ENCODE results near the gene UBA52. TPM values are rescaled to one million over a fixed set of nuclear protein-coding genes. Genes with fewer than 3 reads are reported as not detected.

Gene UBA52
- total RNA-seq, 1 experiment from 2014 or later: 1,265 TPM

DNA sequence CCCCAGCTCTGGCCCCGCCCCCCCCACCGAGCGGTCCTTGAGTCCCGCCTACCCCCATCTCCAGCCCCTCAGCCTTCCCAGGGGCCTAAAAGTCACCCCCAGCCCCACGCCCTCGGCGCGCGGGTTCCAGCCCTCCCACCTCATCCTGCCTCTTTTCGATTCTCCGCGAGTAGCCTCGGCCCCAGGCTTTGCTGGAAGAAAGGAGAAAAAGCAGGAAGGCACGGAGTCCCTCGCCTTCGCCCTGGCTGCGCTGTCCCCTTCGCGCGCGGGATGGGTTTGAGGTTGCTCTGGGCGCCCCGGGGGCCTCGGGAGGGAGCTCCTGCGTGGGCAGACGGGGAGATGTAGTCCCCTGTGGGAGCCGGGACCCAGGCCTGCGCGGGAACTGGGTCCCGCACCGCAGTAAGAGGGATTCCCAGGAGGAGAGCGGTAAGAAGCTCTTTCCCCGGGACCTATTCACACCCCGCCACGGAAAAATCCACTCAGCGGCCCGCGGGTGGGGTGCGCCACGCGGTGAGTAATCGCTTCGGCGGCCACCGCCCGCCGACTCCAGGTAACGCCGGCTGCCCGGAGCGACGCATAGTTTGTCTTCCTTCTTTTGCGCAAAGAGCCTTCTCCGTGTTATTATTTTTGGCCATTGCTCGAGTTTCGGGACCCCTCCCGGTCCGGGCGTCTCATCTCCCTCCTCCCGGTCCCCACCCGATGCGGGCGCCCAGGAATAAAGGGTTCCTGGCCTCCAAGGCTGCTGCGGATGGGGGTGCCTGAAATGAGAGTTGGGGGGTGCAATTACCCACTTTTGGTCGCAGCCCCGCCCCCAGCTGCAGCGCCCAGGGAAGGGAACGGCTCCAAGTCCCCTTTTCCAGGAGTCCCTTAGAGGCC, 35.8 kb downstream of the UBA52 start:
- no CpG with 5 or more reads among the region's 68 CpGs for WGBS (ENCODE audit: extremely low coverage, insufficient read length, low lambda C conversion rate)
- Histone ChIP-seq H3K27me3 (ENCODE audit: insufficient read depth, low read length) (peaks cover 80% of the 10 kb centered on the region), H3K4me2 (ENCODE audit: insufficient read depth, insufficient read length, low read length) (peak overlapping the region; percentile 10)

More for the DNA sequence above, 35.8 kb downstream of the UBA52 start:
- H3K4me1 ChIP-seq (ENCODE audit: insufficient read depth, low read length): peaks cover 17% of the 10 kb centered on the region
- H3K79me1 ChIP-seq (ENCODE audit: insufficient read depth, low read depth, low read length, poor library complexity, severe bottlenecking): no peaks in the 10 kb centered on the region
- no peak overlapping the region for H3K27ac ChIP-seq (ENCODE audit: insufficient read length, low read depth, low read length)
- no peak overlapping the region for H2AK5ac ChIP-seq (ENCODE audit: insufficient read length, low read length)
- H4K5ac ChIP-seq (ENCODE audit: insufficient read length, low read depth, low read length): no peak overlapping the region
- no peak overlapping the region for H2AFZ ChIP-seq (ENCODE audit: low read length)
- H3K9me3 Mint-ChIP-seq: peaks cover 0 to 2% of the 10 kb centered on the region in 2 experiments; a peak in 1 of 5 replicates
- H4K8ac ChIP-seq (replicated peaks; ENCODE audit: insufficient read length, low read depth, low read length): no peak overlapping the region
- no peak overlapping the region for H3K56ac ChIP-seq (ENCODE audit: insufficient read length, low read depth, low read length)
- no peak overlapping the region for H3K14ac ChIP-seq (ENCODE audit: insufficient read depth, low read length)
- peaks cover 44 to 59% of the 10 kb centered on the region in 2 experiments for H3K4me1 Mint-ChIP-seq
- no peak overlapping the region for H3K9ac ChIP-seq (ENCODE audit: extremely low read depth, insufficient read length, low read length)
- no peak overlapping the region for H2BK20ac ChIP-seq (ENCODE audit: low read depth, low read length, poor library complexity, severe bottlenecking)
- no peak overlapping the region for H3K4ac ChIP-seq (ENCODE audit: low read depth, low read length)
- H4K91ac ChIP-seq (ENCODE audit: insufficient read length, low read depth, low read length): no peak overlapping the region
- H3K4me3 Mint-ChIP-seq: peak overlapping the region; percentile 36 to 76
- no peaks in the 10 kb centered on the region for H3K9me3 ChIP-seq (ENCODE audit: control insufficient read depth, low read depth, low read length)
- H2BK120ac ChIP-seq (ENCODE audit: low read depth, low read length, poor library complexity, severe bottlenecking): no peak overlapping the region
- H3K23me2 ChIP-seq (ENCODE audit: insufficient read length, low read depth, low read length, poor library complexity, severe bottlenecking): peaks cover 21% of the 10 kb centered on the region
- H3K18ac ChIP-seq (ENCODE audit: insufficient read length, low read depth, low read length): no peak overlapping the region
- H2BK15ac ChIP-seq (ENCODE audit: low read depth, low read length): no peak overlapping the region
- no peak overlapping the region for H3T11ph ChIP-seq (ENCODE audit: low read length)
- H3K36me3 Mint-ChIP-seq (ENCODE audit: insufficient read depth in 1 of 3, low read depth in 3 of 3): peaks cover 0 to 6% (median 0%) of the 10 kb centered on the region in 3 experiments; a peak in 2 of 7 replicates
- H2BK12ac ChIP-seq (ENCODE audit: insufficient read length, low read depth, low read length): no peak overlapping the region
- H4K20me1 ChIP-seq (ENCODE audit: control insufficient read depth, insufficient read depth, insufficient read length): no peaks in the 10 kb centered on the region
- H3K23ac ChIP-seq (ENCODE audit: insufficient read length, low read depth, low read length): no peak overlapping the region
- peaks cover 84% of the 10 kb centered on the region for H3K27me3 Mint-ChIP-seq (ENCODE audit: low read depth)
- TF ChIP-seq, protein P1, sequence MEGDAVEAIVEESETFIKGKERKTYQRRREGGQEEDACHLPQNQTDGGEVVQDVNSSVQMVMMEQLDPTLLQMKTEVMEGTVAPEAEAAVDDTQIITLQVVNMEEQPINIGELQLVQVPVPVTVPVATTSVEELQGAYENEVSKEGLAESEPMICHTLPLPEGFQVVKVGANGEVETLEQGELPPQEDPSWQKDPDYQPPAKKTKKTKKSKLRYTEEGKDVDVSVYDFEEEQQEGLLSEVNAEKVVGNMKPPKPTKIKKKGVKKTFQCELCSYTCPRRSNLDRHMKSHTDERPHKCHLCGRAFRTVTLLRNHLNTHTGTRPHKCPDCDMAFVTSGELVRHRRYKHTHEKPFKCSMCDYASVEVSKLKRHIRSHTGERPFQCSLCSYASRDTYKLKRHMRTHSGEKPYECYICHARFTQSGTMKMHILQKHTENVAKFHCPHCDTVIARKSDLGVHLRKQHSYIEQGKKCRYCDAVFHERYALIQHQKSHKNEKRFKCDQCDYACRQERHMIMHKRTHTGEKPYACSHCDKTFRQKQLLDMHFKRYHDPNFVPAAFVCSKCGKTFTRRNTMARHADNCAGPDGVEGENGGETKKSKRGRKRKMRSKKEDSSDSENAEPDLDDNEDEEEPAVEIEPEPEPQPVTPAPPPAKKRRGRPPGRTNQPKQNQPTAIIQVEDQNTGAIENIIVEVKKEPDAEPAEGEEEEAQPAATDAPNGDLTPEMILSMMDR (conservative IDR thresholded peaks at IDR 0.05): no peak
- no peaks in the 10 kb centered on the region for H3K79me2 ChIP-seq (ENCODE audit: insufficient read depth, low read length)
- H2BK5ac ChIP-seq (ENCODE audit: insufficient read length, low read length): no peak overlapping the region
- no peak for DNase-seq
- H3K27ac Mint-ChIP-seq: no peak overlapping the region

Measured in H9 (cell line).